Measurements from ENCODE around the gene MEOX1. TPM values are rescaled to one million over a fixed set of nuclear protein-coding genes. Genes with fewer than 3 reads are reported as not detected.

The MEOX1 gene
- total and polyA plus RNA-seq, 2 of the 13 experiments (the other 11 are each of a cell fraction or from before 2014, with no cell fraction given), result not detected

- H3K9me3 ChIP-seq (ENCODE audit: low read length), result no peaks in the 10 kb centered on the region
- TF ChIP-seq FOSL2 (CRISPR knock-in tag; IDR thresholded peaks at IDR 0.05), result no peak
- no peak for TF ChIP-seq NR2F6 (IDR thresholded peaks at IDR 0.05)
- TF ChIP-seq NR2F6 (CRISPR knock-in tag; IDR thresholded peaks at IDR 0.05), result no peak
- TF ChIP-seq SIN3A (IDR thresholded peaks at IDR 0.05; ENCODE audit: borderline replicate concordance, low read depth, low read length), result no peak
- TF ChIP-seq GATA4 (IDR thresholded peaks at IDR 0.05; ENCODE audit: borderline replicate concordance, low read depth), result no peak
- TF ChIP-seq KAT7 (CRISPR knock-in tag; IDR thresholded peaks at IDR 0.05; ENCODE audit: borderline replicate concordance), result no peak
- no peak for TF ChIP-seq ASH2L (IDR thresholded peaks at IDR 0.05; ENCODE audit: insufficient read length, low read depth, low read length)
- no peak for TF ChIP-seq ZNF576 (CRISPR knock-in tag; IDR thresholded peaks at IDR 0.05)
- no peak for TF ChIP-seq AKAP8 (CRISPR knock-in tag; IDR thresholded peaks at IDR 0.05)
- no peak for TF ChIP-seq FOXO1 (CRISPR knock-in tag; IDR thresholded peaks at IDR 0.05)
- no peak for TF ChIP-seq POLR2G (IDR thresholded peaks at IDR 0.05; ENCODE audit: low read depth, low read length)
- TF ChIP-seq THAP11 (CRISPR knock-in tag; IDR thresholded peaks at IDR 0.05), result no peak
- TF ChIP-seq ZMYM3 (CRISPR knock-in tag; IDR thresholded peaks at IDR 0.05), result no peak
- TF ChIP-seq ZNF597 (CRISPR knock-in tag; IDR thresholded peaks at IDR 0.05), result no peak
- no peak for TF ChIP-seq ZNF691 (CRISPR knock-in tag; IDR thresholded peaks at IDR 0.05; ENCODE audit: borderline replicate concordance, low read depth)
- TF ChIP-seq, protein P1, sequence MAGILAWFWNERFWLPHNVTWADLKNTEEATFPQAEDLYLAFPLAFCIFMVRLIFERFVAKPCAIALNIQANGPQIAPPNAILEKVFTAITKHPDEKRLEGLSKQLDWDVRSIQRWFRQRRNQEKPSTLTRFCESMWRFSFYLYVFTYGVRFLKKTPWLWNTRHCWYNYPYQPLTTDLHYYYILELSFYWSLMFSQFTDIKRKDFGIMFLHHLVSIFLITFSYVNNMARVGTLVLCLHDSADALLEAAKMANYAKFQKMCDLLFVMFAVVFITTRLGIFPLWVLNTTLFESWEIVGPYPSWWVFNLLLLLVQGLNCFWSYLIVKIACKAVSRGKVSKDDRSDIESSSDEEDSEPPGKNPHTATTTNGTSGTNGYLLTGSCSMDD (CRISPR knock-in tag; IDR thresholded peaks at IDR 0.05), result no peak
- no peak for TF ChIP-seq BCLAF1 (IDR thresholded peaks at IDR 0.05)
- no peak for TF ChIP-seq ZNF644 (CRISPR knock-in tag; IDR thresholded peaks at IDR 0.05; ENCODE audit: low read depth)
- H4K20me1 ChIP-seq (ENCODE audit: insufficient read depth, low read length), result no peaks in the 10 kb centered on the region
- no peaks in the 10 kb centered on the region for H3K4me1 ChIP-seq (ENCODE audit: insufficient read depth, low read length)
- CTCF ChIA-PET (ENCODE audit: low intra/inter-chr PET ratio, low total read pairs), result no interaction called here
- no peaks in the 10 kb centered on the region for H3K79me2 ChIP-seq (ENCODE audit: insufficient read depth, low read length)
- in situ Hi-C loops (cut with HindIII; ENCODE audit: extremely low pct_ligation_motif_present, low pct_unique_long_range_greater_than_20kb) (no loop called here), intact Hi-C loops (cut with micrococcal nuclease; ENCODE audit: unreplicated experiment) (no loop called here)
- DNase-seq (ENCODE audit: low spot score), result no peak
- H3K27me3 ChIP-seq (ENCODE audit: control insufficient read depth in 1 of 2, insufficient read depth in 2 of 2, low read length in 2 of 2), result peaks cover 13 to 53% of the 10 kb centered on the region in 2 experiments
- POLR2A ChIA-PET, result interaction anchor here (0.6 kb wide), 1 partner anchor 16 kb away, joined by 3 read pairs; no protein-coding TSS in a partner anchor
- no peak overlapping the region for H2AFZ ChIP-seq (ENCODE audit: low read length)
- no peaks in the 10 kb centered on the region for H3K36me3 ChIP-seq (replicated peaks in 1 of 2; ENCODE audit: control insufficient read depth in 1 of 2, insufficient read depth in 2 of 2, low read length in 2 of 2)
- FAIRE-seq, result no peak
- no peak overlapping the region for H3K4me3 ChIP-seq (replicated peaks in 1 of 3; ENCODE audit: insufficient read depth in 1 of 3, low read depth in 2 of 3, low read length in 3 of 3)
- no peak overlapping the region for H3K27ac ChIP-seq (ENCODE audit: extremely low read length, insufficient read depth, low read length)
- no peak for ATAC-seq
- BruUV-seq (replicated peaks), result no TSS peak
- H3K9ac ChIP-seq (ENCODE audit: insufficient read depth, low read depth, low read length), result no peak overlapping the region
- H3K4me2 ChIP-seq (ENCODE audit: low read depth, low read length), result no peak overlapping the region
- WGBS (ENCODE audit: low lambda C conversion rate), result 58% methylated on average over 7 of the region's 7 CpGs
Observed at GRCh38 chr17:43648916-43649315, 12.8 kb downstream of the MEOX1 start.
